GM18519 (cell line): ENCODE data around the gene SIDT2.

ENCODE experiments used
- ATAC-seq: cut with Tn5 transposase; IDR thresholded peaks from one replicate; pipeline ENCODE4 v1.9.1; 2021; ENCODE audit warnings: mild to moderate bottlenecking, moderate library complexity; ENCODE audit not compliant: unreplicated experiment, low FRiP score

The SIDT2 gene

GRCh38 chr11:117187799-117188481, 9.4 kb downstream of the SIDT2 start:
- ATAC-seq: no peak

- no peak for ATAC-seq
These were observed 10.1 kb downstream of the SIDT2 start for GRCh38 chr11:117188620-117189081.

- no peak for ATAC-seq
These were observed 10.8 kb downstream of the SIDT2 start for GRCh38 chr11:117189191-117189940.

GRCh38 chr11:117189941-117190544, 11.5 kb downstream of the SIDT2 start:
- ATAC-seq: no peak

GRCh38 chr11:117191680-117192400, 13.3 kb downstream of the SIDT2 start:
- ATAC-seq: no peak

GRCh38 chr11:117192401-117192875, 13.9 kb downstream of the SIDT2 start:
- no peak for ATAC-seq

- no peak for ATAC-seq
These were observed 14.8 kb downstream of the SIDT2 start for GRCh38 chr11:117193130-117194020.

GRCh38 chr11:117194267-117194666, 15.7 kb downstream of the SIDT2 start:
- ATAC-seq: no peak

- ATAC-seq: no peak
These were observed 16.7 kb downstream of the SIDT2 start for GRCh38 chr11:117195258-117195657.

- ATAC-seq: no peak
These were observed 17.2 kb downstream of the SIDT2 start for GRCh38 chr11:117195761-117196160.

GRCh38 chr11:117197006-117197405, 18.5 kb downstream of the SIDT2 start:
- no peak for ATAC-seq

GRCh38 chr11:117197516-117198456, 19.2 kb downstream of the SIDT2 start:
- ATAC-seq: no peak

- ATAC-seq: no peak
These were observed 20.1 kb downstream of the SIDT2 start for GRCh38 chr11:117198613-117199012.

GRCh38 chr11:117199053-117199915, 20.7 kb downstream of the SIDT2 start, which contains the start of gene TAGLN:
Gene TAGLN (plus strand): TSS chr11:117199370. CDS start chr11:117203014, 3,644 bp downstream.
- ATAC-seq: no peak

- no peak for ATAC-seq
These were observed 21.6 kb downstream of the SIDT2 start for GRCh38 chr11:117199916-117200812.

GRCh38 chr11:117200813-117201657, 22.5 kb downstream of the SIDT2 start:
- no peak for ATAC-seq
